EL (cell line): ENCODE results near the gene CLCN1.

Experiments used
- DNase-seq: peaks from one replicate; pipeline ENCODE4 v3.0.0-alpha.2; 2016

The CLCN1 gene

GRCh38 chr7:143401265-143401664 is 85.4 kb downstream of the CLCN1 start:
- no peak for DNase-seq
